GM12873 (cell line): Measurements from ENCODE around the gene VPS41.

ENCODE experiments used
- CTCF ChIP-seq: IDR thresholded peaks from 2 replicates; pipeline ENCODE4 v1.5.1; 2012; ENCODE audit warnings: low read depth, mild to moderate bottlenecking, moderate library complexity, low read length, control low read depth; ENCODE audit not compliant: insufficient read depth; ENCODE audit errors: missing control alignments

Gene VPS41

GRCh38 chr7:38828026-38828425 lies 81.0 kb downstream of the VPS41 start:
- no peak for TF ChIP-seq CTCF

GRCh38 chr7:38825721-38826440 lies 83.1 kb downstream of the VPS41 start:
- TF ChIP-seq CTCF, result no peak

- no peak for TF ChIP-seq CTCF
These were observed 84.0 kb downstream of the VPS41 start for GRCh38 chr7:38824948-38825347.

GRCh38 chr7:38822549-38822948 lies 86.4 kb downstream of the VPS41 start:
- no peak for TF ChIP-seq CTCF

- TF ChIP-seq CTCF, result no peak
These were observed 88.4 kb downstream of the VPS41 start for GRCh38 chr7:38820571-38820970.

- TF ChIP-seq CTCF, result no peak
These were observed 89.5 kb downstream of the VPS41 start for GRCh38 chr7:38819463-38819862.

GRCh38 chr7:38817526-38817925 lies 91.5 kb downstream of the VPS41 start:
- no peak for TF ChIP-seq CTCF
